Body of pancreas (tissue), 4 donors: Measurements from ENCODE around the gene ACTG1. TPM values are rescaled to one million over a fixed set of nuclear protein-coding genes. Genes with fewer than 3 reads are reported as not detected.

Experiments used
- ATAC-seq: fragments of 150-250 bp; one replicate; pipeline ENCODE4 v1.9.1; 2016
- DNase-seq, 4 donors: peaks; one replicate each; pipeline ENCODE4 v3.0.0-alpha.2; 2019
- H3K27ac ChIP-seq, 4 donors: fragments of 200-600 bp; sonication (generic); 1 replicate in 3 of 4; 2 replicates in 1 of 4; pipeline versions ENCODE4 v1.5.1 to v1.6.1; 2016 to 2019; ENCODE audit warnings: mild to moderate bottlenecking in 1 of 4, mixed read lengths in 1 of 4, moderate library complexity in 1 of 4
- H3K27me3 ChIP-seq, 2 donors: fragments of 200-600 bp; sonication (generic); one replicate each; pipeline ENCODE4 v1.6.0; 2016; ENCODE audit warnings: mild to moderate bottlenecking in 1 of 2
- H3K36me3 ChIP-seq, 2 donors: fragments of 200-600 bp; sonication (generic); replicated peaks in 1 of 2; 2 replicates each; pipeline ENCODE4 v1.5.1; 2016; ENCODE audit warnings: low read depth in 2 of 2; ENCODE audit not compliant: insufficient read depth in 1 of 2
- H3K4me1 ChIP-seq: fragments of 200-600 bp; sonication (generic); one replicate; pipeline ENCODE4 v1.6.0; 2016
- H3K4me3 ChIP-seq, 2 donors: fragments of 200-600 bp; sonication (generic); 1 replicate in 1 of 2; 2 replicates in 1 of 2; pipeline ENCODE4 v1.5.1; 2016 to 2019
- H3K9me3 ChIP-seq, 3 donors: fragments of 200-600 bp; sonication (generic); 1 replicate in 2 of 3; 2 replicates in 1 of 3; pipeline ENCODE4 v1.5.1; 2016
- CTCF ChIP-seq, 7 experiments: fragments of 450-650 bp in 4 of 7; fragments of 200-600 bp in 3 of 7; sonication (generic) in 3 of 7; IDR thresholded peaks; one replicate each; pipeline ENCODE4 v1.5.1; 2016 to 2019; ENCODE audit warnings: antibody characterized with exemption in 7 of 7
- POLR2A ChIP-seq, 3 donors: fragments of 450-650 bp; IDR thresholded peaks; one replicate each; pipeline ENCODE4 v1.6.1; 2016; ENCODE audit warnings: antibody characterized with exemption in 3 of 3, mild to moderate bottlenecking in 2 of 3
- WGBS, 2 donors: methylation state at CpG; one replicate each; pipeline ENCODE4 v1.1.5; 2017; 5-methylcytosine and 5-hydroxymethylcytosine counted together
- intact Hi-C: fragments of 100-400 bp; cut with DNase I; formaldehyde crosslinking; loops from one replicate; pipeline ENCODE4 v1.15.1; 2023
- total RNA-seq, 2 donors: library from RNA; depleted of rRNA; stranded (reverse); fragments of >200 nt; gene quantifications; one replicate each; pipeline ENCODE4 v1.1.0, GENCODE V29; 2016

The ACTG1 gene
- total RNA-seq, 2 donors from 2014 or later = 1,634 to 1,790 TPM

GRCh38 chr17:81466564-81467472 lies 45.8 kb downstream of the ACTG1 start:
- TF ChIP-seq POLR2A (IDR thresholded peaks at IDR 0.05) = no peak
- no peak for TF ChIP-seq CTCF (IDR thresholded peaks at IDR 0.05)
- no peak overlapping the region for H3K4me3 ChIP-seq
- no peaks in the 10 kb centered on the region for H3K27me3 ChIP-seq
- H3K4me1 ChIP-seq = peaks cover 19% of the 10 kb centered on the region
- no peak for ATAC-seq
- WGBS, 2 donors = 78 to 92% methylated on average over 12 to 28 of the region's 33 CpGs
- DNase-seq = peak in 3 of 4 donors; percentile 48 to 64 (median 58)
- no peaks in the 10 kb centered on the region for H3K36me3 ChIP-seq
- no peak overlapping the region for H3K27ac ChIP-seq
- intact Hi-C loops = no loop called here
- H3K9me3 ChIP-seq = no peaks in the 10 kb centered on the region

GRCh38 chr17:81465910-81466309 lies 46.7 kb downstream of the ACTG1 start:
- H3K27ac ChIP-seq = no peak overlapping the region
- TF ChIP-seq POLR2A (IDR thresholded peaks at IDR 0.05) (no peak), CTCF (IDR thresholded peaks at IDR 0.05) (no peak)
- no peaks in the 10 kb centered on the region for H3K9me3 ChIP-seq
- ATAC-seq = no peak
- peaks cover 19% of the 10 kb centered on the region for H3K4me1 ChIP-seq
- 68 to 78% methylated on average over 16 to 17 of the region's 17 CpGs for WGBS, 2 donors
- DNase-seq = no peak
- no peaks in the 10 kb centered on the region for H3K36me3 ChIP-seq
- intact Hi-C loops = no loop called here
- no peak overlapping the region for H3K4me3 ChIP-seq
- H3K27me3 ChIP-seq = no peaks in the 10 kb centered on the region

GRCh38 chr17:81464586-81464985 lies 48.0 kb downstream of the ACTG1 start:
- ATAC-seq (no peak), DNase-seq (no peak)
- WGBS, 2 donors = 51 to 57% methylated on average over 9 of the region's 9 CpGs
- H3K4me1 ChIP-seq = peaks cover 19% of the 10 kb centered on the region
- H3K9me3 ChIP-seq = no peaks in the 10 kb centered on the region
- TF ChIP-seq CTCF (IDR thresholded peaks at IDR 0.05) (no peak), POLR2A (IDR thresholded peaks at IDR 0.05) (no peak)
- no peak overlapping the region for H3K27ac ChIP-seq
- intact Hi-C loops = no loop called here
- H3K27me3 ChIP-seq = no peaks in the 10 kb centered on the region
- H3K36me3 ChIP-seq = no peaks in the 10 kb centered on the region
- no peak overlapping the region for H3K4me3 ChIP-seq

GRCh38 chr17:81463506-81463905 lies 49.1 kb downstream of the ACTG1 start:
- Histone ChIP-seq H3K9me3 (no peaks in the 10 kb centered on the region), H3K4me1 (peaks cover 13% of the 10 kb centered on the region)

More at GRCh38 chr17:81463506-81463905, 49.1 kb downstream of the ACTG1 start:
- Histone ChIP-seq H3K27me3 (no peaks in the 10 kb centered on the region), H3K27ac (no peak overlapping the region), H3K4me3 (no peak overlapping the region), H3K36me3 (no peaks in the 10 kb centered on the region)
- intact Hi-C loops = no loop called here
- no peak for ATAC-seq
- WGBS, 2 donors = 94 to 100% methylated on average over 1 to 28 of the region's 32 CpGs
- no peak for DNase-seq
- TF ChIP-seq CTCF (IDR thresholded peaks at IDR 0.05) = no peak
- no peak for TF ChIP-seq POLR2A (IDR thresholded peaks at IDR 0.05)
